Measurements from ENCODE around the gene ANKEF1.
"Not testable (repeated sequence)": the region's sequence is repeated elsewhere in the genome, so short reads cannot be mapped to it uniquely, and the experiment has no call there.

ANKEF1 gene

GRCh38 chr20:10033905-10034650 is 709 bp upstream of the ANKEF1 start:
- no peak for DNase-seq

- DNase-seq = not testable (repeated sequence)
These were observed 1.5 kb downstream of the ANKEF1 start for GRCh38 chr20:10036321-10036720.

DNA sequence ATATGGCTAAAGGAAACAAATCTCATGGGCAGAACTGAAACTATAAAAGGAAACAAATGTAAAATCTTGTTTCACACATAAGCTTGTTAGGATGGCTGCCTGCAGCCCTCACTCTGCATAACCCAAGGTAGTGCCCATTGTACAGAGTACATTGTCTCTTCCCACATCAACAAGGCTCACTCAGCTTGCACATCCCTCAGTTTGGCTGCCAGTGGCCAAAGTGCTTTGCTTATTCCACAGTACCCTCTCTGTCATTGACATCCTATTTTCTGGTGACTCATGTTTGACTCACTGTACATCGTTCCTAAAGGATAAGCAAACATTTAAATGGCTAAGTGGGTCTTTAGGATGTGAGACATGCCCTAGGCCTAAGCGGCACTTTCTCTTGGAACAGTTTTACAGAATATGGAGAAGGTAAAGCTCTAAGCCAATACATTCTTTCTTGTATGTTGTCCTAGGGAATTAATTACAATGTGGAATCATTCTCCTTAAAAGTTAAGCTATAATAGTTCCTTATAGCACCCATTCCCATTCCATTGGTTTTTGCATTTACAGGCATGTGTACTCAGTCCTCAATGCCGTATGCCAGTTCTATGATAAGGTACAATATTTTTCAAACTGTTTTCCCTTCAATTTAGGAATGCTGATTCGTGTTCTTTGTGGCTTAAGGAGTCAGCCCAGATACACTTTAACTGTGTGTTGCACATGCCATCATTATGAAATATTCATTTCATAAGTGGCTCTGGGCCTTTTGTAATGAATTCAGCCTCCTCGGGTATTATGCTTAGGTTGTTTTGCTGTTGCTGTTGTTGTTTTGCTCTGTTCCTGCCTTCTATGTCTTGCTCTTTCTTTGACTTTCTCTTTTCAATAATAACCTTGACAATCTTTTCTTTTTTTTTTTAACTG is 5.5 kb downstream of the ANKEF1 start:
- DNase-seq = no peak

- DNase-seq = no peak
These were observed 7.3 kb downstream of the ANKEF1 start for GRCh38 chr20:10042086-10042485.

GRCh38 chr20:10047427-10047826 is 12.6 kb downstream of the ANKEF1 start:
- no peak for DNase-seq

DNA sequence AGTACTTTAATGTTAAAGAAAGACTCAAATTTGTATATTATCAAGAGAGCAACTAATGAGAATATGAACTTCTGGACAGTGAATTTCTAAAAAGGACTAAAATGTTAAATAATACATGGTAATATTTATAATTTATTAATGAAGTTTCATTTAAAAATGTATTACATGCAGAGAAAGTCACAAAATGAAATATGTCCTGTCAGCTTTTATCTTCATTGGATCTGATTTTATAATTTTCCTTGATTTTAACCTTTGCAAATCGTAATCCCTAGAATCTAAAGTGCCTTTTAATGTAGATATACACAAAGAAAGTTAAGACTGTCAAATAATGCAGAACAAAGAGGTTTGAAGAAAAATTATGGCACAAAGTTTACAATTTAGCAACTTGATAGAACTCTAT is 16.4 kb downstream of the ANKEF1 start:
- DNase-seq = no peak

DNA sequence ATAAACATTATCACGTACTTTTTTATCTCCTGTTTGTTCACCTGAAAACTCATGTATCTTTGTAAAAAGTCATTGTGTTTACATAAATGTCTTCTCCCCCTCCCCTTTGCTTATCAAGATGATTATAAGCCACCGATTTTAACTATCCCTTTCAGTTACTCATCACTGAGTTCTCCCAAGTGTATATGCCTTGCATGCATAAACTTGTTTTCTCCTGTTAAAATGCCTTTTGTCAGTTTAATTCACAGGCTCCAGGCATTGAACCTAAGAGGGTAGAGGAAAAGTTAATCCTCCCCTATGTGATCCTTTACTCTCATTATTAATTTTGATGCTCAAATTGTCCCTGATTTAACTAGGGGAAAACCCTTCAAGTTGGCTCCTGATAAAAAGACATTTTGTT is 24.2 kb downstream of the ANKEF1 start:
- no peak for DNase-seq

GRCh38 chr20:10060226-10060625 is 25.4 kb downstream of the ANKEF1 start:
- peak; percentile 92 for DNase-seq

GRCh38 chr20:10061641-10062040 is 26.9 kb downstream of the ANKEF1 start:
- peak; percentile 100 for DNase-seq

GRCh38 chr20:10063482-10063881 is 28.7 kb downstream of the ANKEF1 start:
- no peak for DNase-seq

GRCh38 chr20:10064611-10065010 is 29.8 kb downstream of the ANKEF1 start:
- no peak for DNase-seq

DNA sequence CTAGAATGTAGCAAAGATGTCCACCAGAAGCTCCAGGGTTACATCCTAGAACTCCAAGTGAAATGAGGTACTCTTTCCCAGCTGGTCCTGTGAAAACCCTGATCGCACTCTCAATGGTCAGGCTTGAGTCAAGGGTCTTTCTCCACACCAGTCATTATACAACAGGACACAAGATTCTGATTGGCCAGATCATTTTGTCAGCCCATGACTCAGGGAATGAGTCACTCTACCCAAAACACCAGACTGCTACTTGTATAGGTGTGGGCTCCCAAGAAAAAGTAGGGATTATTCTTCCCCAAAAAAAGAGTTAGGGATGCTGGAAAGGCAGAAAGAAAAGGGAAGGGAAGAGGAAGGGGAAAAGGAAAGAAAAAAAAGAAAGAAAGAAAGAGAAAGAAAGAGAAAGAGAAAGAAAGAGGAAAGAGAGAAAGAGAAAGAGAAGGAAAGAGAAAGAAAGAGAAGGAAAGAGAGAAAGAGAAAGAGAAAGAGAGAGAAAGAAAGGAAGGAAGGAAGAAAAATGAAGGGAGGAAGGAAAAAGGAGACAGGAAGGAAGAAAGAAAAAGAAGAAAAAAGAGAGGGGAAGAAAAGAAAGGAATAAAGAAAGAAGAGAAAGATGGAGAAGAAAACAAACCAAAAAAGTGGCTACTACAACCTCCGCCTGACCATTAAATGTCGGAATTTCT is 30.5 kb downstream of the ANKEF1 start:
- DNase-seq = no peak

DNA sequence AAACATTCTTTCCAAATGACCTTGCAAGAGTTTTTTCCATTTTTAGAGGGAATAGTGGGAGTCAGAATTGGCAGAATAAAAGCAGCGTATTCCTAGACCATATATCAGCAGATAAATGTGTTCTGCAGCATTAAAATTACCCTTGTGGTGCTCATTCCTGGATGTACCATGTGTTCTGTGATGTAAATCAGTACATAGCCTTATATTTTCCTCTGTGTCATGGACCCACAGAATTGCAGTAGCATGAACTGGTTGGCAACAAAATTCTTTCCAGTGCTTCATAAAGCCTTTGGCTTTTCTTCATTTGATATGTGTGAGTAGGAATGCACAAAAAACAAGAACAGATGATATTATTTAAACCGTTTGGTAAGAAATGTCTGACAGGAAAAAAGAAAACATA is 32.5 kb downstream of the ANKEF1 start:
- no peak for DNase-seq

DNA sequence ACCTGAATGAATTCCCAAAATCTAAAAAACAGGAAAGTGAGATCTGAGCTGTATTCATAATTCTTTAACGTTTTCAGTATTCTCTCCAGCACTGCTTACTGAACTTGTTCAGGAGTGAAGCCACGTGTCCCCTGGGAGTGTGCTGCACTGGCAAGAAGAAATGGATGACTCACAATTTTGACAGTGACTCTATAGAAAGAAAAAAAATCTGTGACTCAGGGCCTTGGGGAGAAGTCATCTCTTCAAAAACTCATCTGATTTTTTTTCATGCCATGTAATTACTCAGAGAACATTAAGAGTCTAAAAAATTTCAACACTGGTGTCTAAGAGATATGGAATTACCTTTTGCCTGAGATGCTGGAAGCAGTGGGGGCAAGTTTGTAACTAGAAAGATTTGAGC is 39.7 kb downstream of the ANKEF1 start:
- peak; percentile 10 for DNase-seq

DNA sequence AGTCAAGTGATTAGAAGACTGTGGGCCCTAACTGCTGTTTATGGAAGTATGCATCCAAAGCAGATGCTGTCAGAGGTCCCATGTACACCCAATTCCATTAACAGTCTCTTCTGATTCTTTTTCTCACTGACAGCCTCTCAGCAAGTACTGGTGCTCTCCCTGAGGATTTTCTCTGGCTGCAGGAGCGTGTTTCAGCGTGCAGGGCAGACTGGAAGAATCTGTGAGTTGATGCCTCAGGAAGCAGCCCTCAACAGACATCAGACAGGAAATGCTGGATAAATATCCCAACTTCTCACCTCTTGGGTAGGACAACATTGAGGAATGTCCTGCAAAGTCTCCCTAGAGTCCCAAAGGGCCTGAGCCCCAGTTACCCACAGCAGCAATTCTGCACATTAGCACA is 40.8 kb downstream of the ANKEF1 start:
- DNase-seq = no peak

DNA sequence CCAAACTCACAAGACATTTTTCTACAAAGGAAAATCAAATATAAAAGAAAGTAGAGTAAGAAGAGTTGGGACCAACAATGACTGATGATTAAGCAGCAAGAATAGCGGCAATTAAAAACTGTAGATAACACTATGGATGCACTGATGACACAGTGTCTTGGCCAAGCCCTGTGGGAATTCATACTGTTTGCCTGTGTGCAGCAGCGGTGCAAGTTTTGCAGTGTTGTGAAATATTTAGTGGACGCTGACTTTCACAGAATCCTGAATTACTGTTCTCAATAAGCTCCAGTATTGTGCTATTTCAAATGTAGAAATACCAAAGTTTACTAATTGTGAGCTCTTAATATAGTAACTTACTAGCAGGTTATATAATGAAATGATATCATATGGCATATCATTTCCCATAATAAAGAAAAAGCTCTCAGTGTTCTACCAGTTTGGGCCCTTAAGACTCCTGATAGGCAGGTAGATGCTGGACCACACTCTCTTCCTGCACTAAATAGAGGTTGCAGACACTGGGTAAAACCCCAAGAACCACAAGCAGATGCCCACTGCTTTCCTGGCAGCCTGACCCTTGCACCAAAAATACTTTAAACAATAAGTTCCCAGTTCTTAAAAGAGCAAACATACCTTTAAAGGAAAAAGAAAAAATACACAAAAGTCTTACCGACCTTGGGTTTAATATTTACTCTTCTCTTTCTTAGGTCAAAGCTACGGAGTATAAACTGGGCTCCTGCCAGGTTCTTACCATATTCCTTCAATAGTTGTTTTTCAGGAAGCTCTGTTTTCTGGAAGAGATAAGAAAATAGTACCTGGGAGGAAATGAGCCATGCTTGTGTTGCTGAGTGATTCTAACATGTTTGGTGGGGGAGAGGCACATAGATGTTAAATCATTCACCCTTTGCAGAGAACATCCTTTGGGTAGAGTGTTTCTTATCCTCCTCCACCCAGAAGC is 41.6 kb downstream of the ANKEF1 start:
- DNase-seq = no peak

GRCh38 chr20:10077081-10077471 is 42.3 kb downstream of the ANKEF1 start:
- DNase-seq = no peak

DNA sequence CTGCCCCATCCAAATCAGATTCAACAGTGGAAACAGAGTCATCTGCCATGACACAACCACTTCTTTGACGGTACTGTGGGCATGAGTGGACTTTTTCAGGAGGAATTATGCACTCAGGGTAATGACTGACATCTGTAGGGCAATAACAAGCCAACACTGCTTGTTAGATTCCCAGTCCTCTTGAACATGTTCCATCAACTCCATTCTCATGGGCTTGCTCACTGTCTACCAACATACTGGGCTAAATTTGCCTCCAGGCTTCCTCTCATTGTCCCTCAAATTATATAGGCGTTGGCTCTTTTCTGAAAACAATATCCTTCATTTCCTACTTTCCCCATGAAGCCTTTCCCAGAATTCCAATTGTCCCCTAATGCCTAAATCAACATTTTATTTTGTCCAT is 43.1 kb downstream of the ANKEF1 start:
- no peak for DNase-seq

DNA sequence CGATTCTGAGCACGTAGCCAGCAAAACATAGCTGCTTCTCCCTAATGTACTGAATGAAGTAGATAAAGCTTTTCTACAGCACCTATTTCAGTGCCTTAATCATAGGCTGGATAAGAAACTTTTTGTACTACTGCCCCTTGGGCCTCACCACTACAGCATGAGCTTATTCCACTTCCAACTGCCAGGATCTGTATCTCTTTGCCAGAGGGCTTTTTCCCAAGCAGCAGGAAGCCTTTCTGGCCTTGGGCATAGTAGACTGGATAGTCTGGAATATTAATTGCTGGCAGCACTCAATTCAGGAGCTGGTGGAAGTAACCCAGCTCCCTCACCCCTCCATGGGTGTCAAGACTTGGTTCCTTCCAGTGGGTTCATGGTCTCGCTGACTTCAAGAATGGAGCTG is 43.6 kb downstream of the ANKEF1 start:
- no peak for DNase-seq

DNA sequence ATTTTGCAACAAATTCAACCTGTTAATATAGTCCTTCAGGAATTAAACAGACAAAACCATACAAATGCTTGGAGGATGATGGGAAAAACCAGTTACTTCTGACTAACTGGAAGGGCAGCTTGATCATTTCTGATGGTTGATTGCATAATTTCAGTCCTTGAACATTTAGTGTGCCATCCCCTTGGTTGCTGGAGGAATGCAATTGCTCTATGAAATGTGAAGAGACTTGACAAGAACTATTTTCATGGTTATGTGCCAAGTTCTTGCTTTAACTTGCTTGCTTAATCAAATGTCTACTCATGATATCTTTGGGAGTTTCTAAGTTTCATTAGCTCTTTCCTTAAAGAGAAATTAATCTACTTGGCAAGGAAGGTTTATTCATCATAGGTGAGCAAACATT is 45.2 kb downstream of the ANKEF1 start:
- DNase-seq = no peak

GRCh38 chr20:10080574-10080973 is 45.8 kb downstream of the ANKEF1 start:
- no peak for DNase-seq

- no peak for DNase-seq
These were observed 55.2 kb downstream of the ANKEF1 start for GRCh38 chr20:10089871-10090587.

Data from DMS79 treated with DMSO at 0.1 percent for 48 hours (cell line).